HG03139 (cell line): ENCODE results near the gene SHROOM1.
"Not testable (repeated sequence)": the region's sequence is repeated elsewhere in the genome, so short reads cannot be mapped to it uniquely, and the experiment has no call there.

ENCODE experiments used
- ATAC-seq: cut with Tn5 transposase; IDR thresholded peaks from one replicate; pipeline ENCODE4 v1.9.1; 2021; ENCODE audit not compliant: unreplicated experiment

The SHROOM1 gene

GRCh38 chr5:132830436-132831094 is at the start of gene SHROOM1:
TSS of gene SHROOM1 (minus strand) at chr5:132830647. CDS start at chr5:132826140, 4,507 bp downstream.
- ATAC-seq: peak; percentile 42

GRCh38 chr5:132877938-132878337 is 47.5 kb upstream of the SHROOM1 start:
- no peak for ATAC-seq

- ATAC-seq: no peak
These were observed 47.0 kb upstream of the SHROOM1 start for GRCh38 chr5:132877466-132877865.

GRCh38 chr5:132876020-132876759 is 45.7 kb upstream of the SHROOM1 start:
- no peak for ATAC-seq

- no peak for ATAC-seq
These were observed 43.5 kb upstream of the SHROOM1 start for GRCh38 chr5:132873930-132874271.

- no peak for ATAC-seq
These were observed 42.9 kb upstream of the SHROOM1 start, which contains the start of gene LEAP2 for GRCh38 chr5:132873119-132873929. TSS of gene LEAP2 (plus strand) at chr5:132873668. CDS start at chr5:132873695, 27 bp downstream.

- no peak for ATAC-seq
These were observed 42.3 kb upstream of the SHROOM1 start for GRCh38 chr5:132872788-132873118.

- no peak for ATAC-seq
These were observed 41.2 kb upstream of the SHROOM1 start for GRCh38 chr5:132871459-132872284.

- ATAC-seq: no peak
These were observed 40.4 kb upstream of the SHROOM1 start for GRCh38 chr5:132870801-132871200.

- no peak for ATAC-seq
These were observed 38.3 kb upstream of the SHROOM1 start for GRCh38 chr5:132868754-132869153.

GRCh38 chr5:132867046-132867451 is 36.6 kb upstream of the SHROOM1 start:
- no peak for ATAC-seq

GRCh38 chr5:132866342-132867045 is 36.0 kb upstream of the SHROOM1 start, which contains the start of the genes GDF9 and UQCRQ:
TSS of gene GDF9 (minus strand) at chr5:132866469. CDS start at chr5:132864533, 1,936 bp downstream.
TSS of gene UQCRQ (plus strand) at chr5:132866642. CDS start at chr5:132866882, 240 bp downstream.
- ATAC-seq: peak; percentile 99

- ATAC-seq: peak; percentile 27
These were observed 35.4 kb upstream of the SHROOM1 start for GRCh38 chr5:132865668-132866341.

GRCh38 chr5:132860742-132861141 is 30.3 kb upstream of the SHROOM1 start:
- ATAC-seq: no peak

GRCh38 chr5:132859889-132860437 is 29.5 kb upstream of the SHROOM1 start:
- ATAC-seq: no peak

GRCh38 chr5:132856011-132856410 is 25.6 kb upstream of the SHROOM1 start:
- ATAC-seq: no peak

- ATAC-seq: not testable (repeated sequence)
These were observed 24.5 kb upstream of the SHROOM1 start for GRCh38 chr5:132854992-132855391.

GRCh38 chr5:132854301-132854700 is 23.9 kb upstream of the SHROOM1 start:
- no peak for ATAC-seq

- no peak for ATAC-seq
These were observed 23.3 kb upstream of the SHROOM1 start for GRCh38 chr5:132853790-132854189.
